Naive thymus-derived CD8-positive, alpha-beta T cell (primary cell): Measurements from ENCODE around the gene OGFOD2. TPM values are rescaled to one million over a fixed set of nuclear protein-coding genes. Genes with fewer than 3 reads are reported as not detected.
"Not testable (repeated sequence)": the region's sequence is repeated elsewhere in the genome, so short reads cannot be mapped to it uniquely, and the experiment has no call there.

Experiments used
- ATAC-seq, 2 donors: fragments of 150-1000 bp; cut with Tn5 transposase in 1 of 2; sonication (Bioruptor Pico), chemical (Tn5 transposase) in 1 of 2; 1 replicate in 1 of 2; 2 replicates in 1 of 2; pipeline ENCODE4 v1.10.0; 2021; ENCODE audit warnings: mild to moderate bottlenecking in 2 of 2, moderate library complexity in 2 of 2
- POLR2A ChIA-PET: fragments of 350-600 bp; sonication (Branson Sonifier 250); formaldehyde crosslinking; loops from one replicate; lab custom pipeline; 2021; ENCODE audit warnings: antibody characterized with exemption; lab: Charles Lee
- DNase-seq, 10 donors: peaks; one replicate each; pipeline versions ENCODE4 v3.0.0 to v3.0.0-alpha.2; 2020 to 2022
- H3K27ac Mint-ChIP-seq, 10 donors: one replicate each; pipeline ENCODE4 v1.8.0; 2020 to 2022; ENCODE audit warnings: mild to moderate bottlenecking in 10 of 10, mixed read lengths in 10 of 10, moderate library complexity in 4 of 10, inconsistent platforms in 1 of 10
- H3K27me3 Mint-ChIP-seq, 5 donors: one replicate each; pipeline ENCODE4 v1.8.0; 2021 to 2022; ENCODE audit warnings: mixed read lengths in 5 of 5
- H3K36me3 Mint-ChIP-seq, 3 donors: one replicate each; pipeline ENCODE4 v1.8.0; 2020 to 2022; ENCODE audit warnings: mixed read lengths in 3 of 3, mild to moderate bottlenecking in 2 of 3, inconsistent platforms in 1 of 3
- H3K4me1 Mint-ChIP-seq, 4 donors: one replicate each; pipeline ENCODE4 v1.8.0; 2021 to 2022; ENCODE audit warnings: mixed read lengths in 4 of 4
- H3K4me3 Mint-ChIP-seq, 10 donors: one replicate each; pipeline ENCODE4 v1.8.0; 2020 to 2022; ENCODE audit warnings: mild to moderate bottlenecking in 10 of 10, mixed read lengths in 10 of 10, moderate library complexity in 6 of 10, inconsistent platforms in 1 of 10
- H3K9me3 Mint-ChIP-seq, 9 donors: one replicate each; pipeline ENCODE4 v1.8.0; 2020 to 2022; ENCODE audit warnings: mixed read lengths in 9 of 9, mild to moderate bottlenecking in 3 of 9, inconsistent platforms in 1 of 9, moderate library complexity in 1 of 9
- polyA plus RNA-seq, 3 donors: library from polyadenylated mRNA; unstranded; fragments of 300-500 nt; fragmentation: Illumina TruSeq; gene quantifications; one replicate each; pipeline ENCODE4 v1.2.3, GENCODE V29; 2021
- total RNA-seq, 8 experiments: library from RNA in 2 of 8; stranded (reverse) in 2 of 8; gene quantifications; one replicate each; pipeline ENCODE4 v1.2.3 and lab custom pipeline; 2021 to 2026

OGFOD2 gene
- total RNA-seq (10 to 100 TPM; 35.1 TPM), polyA plus RNA-seq (10 to 100 TPM in 2 of 3 donors, 1 to 10 TPM in 1; 7.7 to 15.9 (median 15.4) TPM), total RNA-seq (lab: John Stamatoyannopoulos, UW) (2.5 to 5.0 (median 3.6) reads per million in 6 experiments)

DNA sequence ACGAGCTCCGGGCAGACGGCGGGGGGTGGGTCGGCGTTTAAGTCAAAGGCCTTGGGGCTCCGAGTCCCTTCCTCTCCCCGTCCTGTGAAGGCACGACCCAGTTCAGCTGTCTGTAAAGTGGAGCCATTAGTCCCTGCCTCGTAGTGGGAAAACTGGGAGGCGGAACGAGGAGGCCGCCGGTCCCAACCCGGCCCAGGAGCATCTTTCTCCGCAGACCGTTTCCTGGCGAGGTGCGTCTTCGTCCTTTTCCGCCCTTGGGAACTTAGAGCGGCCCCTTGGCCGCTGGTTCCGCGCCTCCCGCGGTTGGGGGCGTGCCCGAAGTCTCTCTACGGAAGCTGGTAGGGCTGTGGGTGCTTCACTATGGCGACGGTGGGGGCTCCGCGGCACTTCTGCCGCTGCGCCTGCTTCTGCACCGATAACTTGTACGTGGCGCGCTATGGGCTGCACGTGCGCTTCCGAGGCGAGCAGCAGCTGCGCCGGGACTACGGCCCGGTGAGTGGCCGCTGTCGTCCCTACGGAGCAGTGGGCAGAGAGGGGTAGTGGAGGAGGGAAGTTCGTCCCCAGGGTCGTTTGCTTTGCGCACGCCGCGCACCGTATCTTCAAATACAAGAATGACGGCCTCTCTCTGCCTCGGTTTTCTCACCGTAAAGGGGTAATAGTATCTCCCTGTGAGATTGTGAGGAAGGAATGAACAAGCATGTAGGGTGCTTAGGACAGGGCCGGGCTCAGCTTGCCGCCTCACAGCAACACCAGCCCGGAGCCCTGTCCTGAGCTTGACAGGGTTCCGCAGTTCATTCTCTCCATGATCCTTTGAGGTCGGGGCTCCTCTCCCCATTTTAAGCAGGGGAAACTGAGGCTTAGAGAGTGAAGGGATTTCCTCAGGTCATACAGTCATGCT lies at the start of gene OGFOD2:
Gene OGFOD2 (plus strand): TSS at position 353 of the 898 bp plus-strand sequence. CDS start 8 bp downstream, at position 361.
- Mint-ChIP-seq H3K27ac (peak within 1 kb of the TSS; percentile 97 to 100 (median 99)), H3K9me3 (no peaks in the 10 kb centered on the region), H3K27me3 (no peaks in the 10 kb centered on the region), H3K4me3 (peak within 1 kb of the TSS; percentile 92 to 99 (median 98)), H3K4me1 (peaks cover 6 to 47% (median 28%) of the 10 kb centered on the region in 4 donors), H3K36me3 (no peaks in the 10 kb centered on the region)
- DNase-seq (peak; percentile 86 to 96 (median 92)), ATAC-seq (peak; percentile 83 to 85)
- POLR2A ChIA-PET, result interaction anchor here (0.5 to 3.8 kb wide), 27 partner anchors 8 to 1179 kb away, joined by 3 to 36 read pairs (median 4); partner anchors contain the start of genes ABCB9, DDX55, HIP1R and MPHOSPH9

DNA sequence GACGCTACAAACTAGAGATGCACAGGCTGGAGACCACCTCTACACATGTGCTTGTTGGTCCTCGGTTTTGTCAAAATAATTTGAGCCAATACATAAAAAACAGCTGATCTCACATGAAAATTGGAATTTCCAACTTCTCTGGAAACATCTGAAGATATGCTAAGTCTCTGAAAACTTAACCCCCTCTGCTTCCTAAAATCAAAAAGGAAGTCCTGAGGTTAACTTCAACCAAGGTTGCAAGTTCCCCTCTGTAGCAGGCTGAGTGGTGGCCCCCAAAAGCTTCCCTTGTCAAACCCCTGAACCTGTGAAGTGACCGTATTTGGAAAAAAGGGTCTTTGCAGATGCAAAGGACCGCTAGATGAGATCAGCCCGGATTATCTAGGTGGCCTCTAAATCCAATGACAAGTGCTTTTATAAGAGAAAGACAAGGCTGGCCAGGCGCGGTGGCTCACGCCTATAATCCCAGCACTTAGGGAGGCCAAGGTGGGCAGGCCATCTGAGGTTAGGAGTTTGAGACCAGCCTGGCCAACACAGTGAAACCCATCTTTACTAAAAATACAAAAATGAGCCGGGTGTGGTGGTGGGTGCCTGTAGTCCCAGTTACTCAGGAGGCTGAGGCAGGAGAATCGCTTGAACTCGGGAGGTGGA lies 47.2 kb upstream of the OGFOD2 start:
- Mint-ChIP-seq H3K27me3 (no peaks in the 10 kb centered on the region), H3K4me1 (peaks cover 0 to 19% (median 2%) of the 10 kb centered on the region in 4 donors), H3K4me3 (no peak overlapping the region), H3K9me3 (no peaks in the 10 kb centered on the region), H3K36me3 (no peaks in the 10 kb centered on the region), H3K27ac (peak overlapping the region in 3 of 10 donors; percentile 22 to 79 (median 29))
- DNase-seq (no peak), ATAC-seq (no peak)
- POLR2A ChIA-PET, result interaction anchor here (0.6 to 0.7 kb wide), 2 partner anchors 35 to 39 kb away, joined by 3 to 4 read pairs; no protein-coding TSS in a partner anchor

DNA sequence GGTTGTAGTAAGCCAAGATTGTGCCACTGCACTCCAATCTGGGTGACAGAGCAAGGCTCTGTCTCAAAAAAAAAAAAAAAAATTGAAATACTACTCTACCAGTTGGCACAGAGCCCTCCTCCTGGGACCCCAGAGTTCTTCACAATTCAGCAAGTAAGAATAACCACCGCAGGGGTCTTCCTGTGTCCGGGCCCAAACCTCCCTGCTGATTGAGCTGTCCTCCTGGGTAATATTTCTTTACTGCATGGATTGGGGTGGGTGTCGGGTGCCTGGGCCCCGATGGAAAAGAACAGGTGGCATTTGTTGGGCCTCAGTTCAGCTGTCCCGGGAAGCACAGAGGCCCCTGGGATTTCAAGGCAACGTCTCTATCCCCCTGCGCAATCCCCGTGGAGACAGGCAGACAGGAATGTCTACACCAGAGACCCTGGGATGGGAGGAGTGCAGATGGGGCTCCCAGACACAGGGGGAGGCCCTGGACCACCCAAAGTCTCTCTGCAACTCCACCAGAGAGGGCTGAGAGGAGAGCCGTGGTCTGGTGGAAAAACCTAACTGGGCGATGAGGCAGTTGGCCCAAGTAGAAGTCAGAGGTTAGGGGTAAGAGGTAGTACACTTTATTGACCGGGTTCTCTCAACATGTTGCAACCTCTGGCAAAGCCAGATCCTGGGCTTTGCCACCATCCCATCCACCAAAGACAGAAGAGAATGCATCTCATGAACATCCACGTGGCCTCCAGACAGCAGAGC lies 46.5 kb upstream of the OGFOD2 start:
- ATAC-seq, result no peak
- POLR2A ChIA-PET, result no interaction called here
- H3K9me3 Mint-ChIP-seq, result no peaks in the 10 kb centered on the region
- no peaks in the 10 kb centered on the region for H3K36me3 Mint-ChIP-seq
- peak overlapping the region in 1 of 10 donors; percentile 22 for H3K27ac Mint-ChIP-seq
- H3K4me3 Mint-ChIP-seq, result no peak overlapping the region
- no peaks in the 10 kb centered on the region for H3K27me3 Mint-ChIP-seq
- H3K4me1 Mint-ChIP-seq, result peaks cover 0 to 19% (median 2%) of the 10 kb centered on the region in 4 donors
- no peak for DNase-seq

DNA sequence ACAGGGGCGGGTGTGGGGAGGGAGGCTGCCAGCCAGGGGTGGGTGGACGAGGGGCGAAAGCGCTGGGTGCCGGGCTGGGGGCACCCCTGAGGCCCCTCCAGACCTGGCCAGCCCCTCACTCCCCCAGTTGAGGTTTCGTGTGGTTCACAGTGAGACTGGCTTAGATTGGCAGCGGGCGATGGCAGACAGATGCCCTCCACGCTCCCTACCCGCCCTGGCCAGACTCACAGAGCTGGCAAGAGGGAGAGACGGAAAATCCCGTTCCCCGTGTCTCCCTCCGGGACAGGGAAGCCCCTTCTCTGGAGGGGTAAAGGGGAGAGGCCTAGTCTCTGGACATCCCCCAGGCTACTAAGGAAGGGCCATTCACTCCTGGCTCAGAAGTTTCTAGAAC lies 45.9 kb upstream of the OGFOD2 start:
- no peak overlapping the region for H3K4me3 Mint-ChIP-seq
- H3K4me1 Mint-ChIP-seq, result peaks cover 0 to 19% (median 2%) of the 10 kb centered on the region in 4 donors
- POLR2A ChIA-PET, result no interaction called here
- no peaks in the 10 kb centered on the region for H3K9me3 Mint-ChIP-seq
- no peak for DNase-seq
- no peak overlapping the region for H3K27ac Mint-ChIP-seq
- no peaks in the 10 kb centered on the region for H3K36me3 Mint-ChIP-seq
- no peaks in the 10 kb centered on the region for H3K27me3 Mint-ChIP-seq
- ATAC-seq, result no peak

DNA sequence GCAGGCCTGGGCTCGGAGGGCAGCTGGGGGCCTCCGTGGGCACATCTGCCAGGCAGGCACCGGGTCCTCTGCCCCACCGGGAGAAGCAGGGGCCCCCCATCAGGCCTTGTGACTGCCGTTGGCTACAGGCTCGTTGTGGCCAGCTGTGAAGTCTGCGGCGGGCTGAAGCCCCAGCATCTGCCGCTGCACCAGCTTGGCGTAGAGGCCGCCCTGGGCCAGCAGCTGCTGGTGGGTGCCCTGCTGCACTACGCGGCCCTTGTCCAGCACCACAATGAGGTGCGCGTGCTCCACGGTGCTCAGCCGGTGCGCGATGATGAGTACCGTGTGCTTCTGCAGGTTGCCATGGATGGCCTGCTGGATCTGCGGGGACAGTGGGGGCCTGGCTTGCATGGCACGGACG lies 45.2 kb upstream of the OGFOD2 start:
- POLR2A ChIA-PET, result interaction anchor here (0.6 kb wide), 2 partner anchors 121 to 250 kb away, joined by 3 read pairs; no protein-coding TSS in a partner anchor
- no peak for DNase-seq

DNA sequence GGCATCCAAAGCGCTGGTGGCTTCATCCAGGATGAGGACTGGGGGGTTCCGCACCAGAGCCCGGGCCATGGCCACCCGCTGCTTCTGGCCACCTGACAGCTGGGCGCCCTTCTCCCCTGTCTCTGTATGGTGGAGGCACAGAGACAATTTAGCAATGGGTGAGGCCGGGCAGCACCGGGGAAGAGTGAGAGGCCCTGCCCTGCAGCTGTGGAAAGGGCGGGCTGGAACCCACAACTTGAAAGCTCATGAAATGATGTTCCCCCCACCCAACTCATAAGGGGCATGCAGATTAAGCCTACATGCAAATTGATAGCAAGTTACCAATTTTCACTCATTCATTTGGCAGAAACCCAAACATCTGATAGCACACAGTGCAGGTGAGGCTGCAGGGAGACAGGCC lies 42.8 kb upstream of the OGFOD2 start:
- peaks cover 0 to 3% (median 0%) of the 10 kb centered on the region in 3 donors for H3K36me3 Mint-ChIP-seq

More for the DNA sequence above, 45.2 kb upstream of the OGFOD2 start:
- H3K27me3 Mint-ChIP-seq, result no peaks in the 10 kb centered on the region
- peaks cover 0 to 19% (median 2%) of the 10 kb centered on the region in 4 donors for H3K4me1 Mint-ChIP-seq
- H3K4me3 Mint-ChIP-seq, result no peak overlapping the region
- H3K27ac Mint-ChIP-seq, result no peak overlapping the region
- no peaks in the 10 kb centered on the region for H3K36me3 Mint-ChIP-seq
- no peaks in the 10 kb centered on the region for H3K9me3 Mint-ChIP-seq
- ATAC-seq, result no peak

DNA sequence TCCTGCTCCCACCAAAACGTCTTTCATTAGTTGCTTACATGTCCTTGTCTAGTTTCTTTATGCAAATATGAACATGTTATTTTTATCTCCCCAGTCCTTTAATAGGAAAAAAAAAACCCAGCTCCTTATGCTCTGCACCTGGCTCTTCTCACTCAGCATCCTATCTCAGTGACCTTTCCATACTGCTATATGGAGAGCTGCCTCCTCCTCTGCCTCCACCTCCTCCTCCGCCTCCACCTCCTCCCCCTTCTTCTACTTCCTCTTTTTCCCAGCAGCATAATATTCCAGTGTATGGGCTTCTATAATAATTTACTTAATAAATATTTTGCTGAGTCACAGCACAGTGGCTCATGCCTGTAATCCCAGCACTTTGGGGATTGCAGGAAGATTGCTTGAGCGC lies 40.3 kb upstream of the OGFOD2 start:
- Mint-ChIP-seq H3K4me1 (peaks cover 0 to 2% (median 0%) of the 10 kb centered on the region in 4 donors), H3K36me3 (peaks cover 0 to 5% (median 4%) of the 10 kb centered on the region in 3 donors), H3K27ac (no peak overlapping the region), H3K9me3 (no peaks in the 10 kb centered on the region), H3K4me3 (no peak overlapping the region), H3K27me3 (no peaks in the 10 kb centered on the region)
- POLR2A ChIA-PET, result no interaction called here
- DNase-seq, result no peak
- no peak for ATAC-seq

More for the DNA sequence above, 42.8 kb upstream of the OGFOD2 start:
- ATAC-seq, result no peak
- H3K4me1 Mint-ChIP-seq, result peaks cover 0 to 9% (median 2%) of the 10 kb centered on the region in 4 donors
- no peaks in the 10 kb centered on the region for H3K27me3 Mint-ChIP-seq
- POLR2A ChIA-PET, result no interaction called here
- H3K27ac Mint-ChIP-seq, result no peak overlapping the region
- no peaks in the 10 kb centered on the region for H3K9me3 Mint-ChIP-seq
- no peak for DNase-seq
- H3K4me3 Mint-ChIP-seq, result no peak overlapping the region

DNA sequence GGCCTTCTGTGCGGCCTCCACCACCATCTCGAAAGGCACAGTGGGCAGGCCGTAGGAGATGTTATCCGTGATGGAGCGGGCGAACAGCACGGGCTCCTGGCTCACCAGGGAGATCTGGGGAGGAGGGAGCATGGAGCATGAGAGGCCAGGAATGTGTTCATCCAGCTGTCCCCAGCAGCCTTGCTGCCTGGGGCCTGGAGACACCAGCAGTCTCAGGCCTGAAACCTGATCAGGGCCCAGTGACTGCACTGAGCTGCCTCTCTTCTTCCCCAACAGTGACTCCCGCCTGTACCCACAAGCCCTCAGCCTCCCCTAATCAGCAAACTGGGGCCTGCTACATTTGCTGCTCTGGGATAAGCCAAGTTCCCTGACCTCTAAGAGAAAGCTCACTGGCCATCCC lies 39.7 kb upstream of the OGFOD2 start:
- no peak for DNase-seq
- no peak for ATAC-seq
- no peaks in the 10 kb centered on the region for H3K27me3 Mint-ChIP-seq
- no peak overlapping the region for H3K4me3 Mint-ChIP-seq
- POLR2A ChIA-PET, result no interaction called here
- peaks cover 0 to 2% (median 0%) of the 10 kb centered on the region in 4 donors for H3K4me1 Mint-ChIP-seq
- peaks cover 0 to 6% (median 5%) of the 10 kb centered on the region in 3 donors for H3K36me3 Mint-ChIP-seq
- no peaks in the 10 kb centered on the region for H3K9me3 Mint-ChIP-seq
- H3K27ac Mint-ChIP-seq, result no peak overlapping the region

DNA sequence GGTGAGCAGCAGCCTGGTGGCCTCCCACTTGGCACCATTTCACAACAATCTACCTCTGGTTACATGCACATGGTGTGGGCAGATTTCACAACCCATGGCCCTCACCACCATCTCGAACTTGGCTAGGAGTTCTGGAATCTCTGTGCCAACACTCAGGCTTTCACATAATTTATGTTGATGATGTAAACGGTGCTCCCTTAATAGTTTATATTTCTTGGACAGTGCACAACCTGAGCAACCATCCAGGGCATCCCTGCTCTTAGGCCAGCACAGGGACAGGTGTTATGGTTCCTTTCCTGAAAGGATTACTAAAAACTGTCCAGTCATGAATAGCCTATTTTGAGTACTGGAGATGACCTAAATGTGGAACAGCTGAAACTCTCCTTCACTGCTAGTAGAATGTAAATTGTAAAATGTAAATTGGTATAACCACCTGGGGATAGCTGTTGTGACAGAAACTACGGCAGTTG lies 37.4 kb upstream of the OGFOD2 start:
- Mint-ChIP-seq H3K36me3 (peaks cover 0 to 8% (median 5%) of the 10 kb centered on the region in 3 donors), H3K9me3 (no peaks in the 10 kb centered on the region), H3K4me3 (no peak overlapping the region), H3K27ac (no peak overlapping the region), H3K4me1 (peaks cover 0 to 4% (median under 1%) of the 10 kb centered on the region in 4 donors), H3K27me3 (no peaks in the 10 kb centered on the region)
- DNase-seq (no peak), ATAC-seq (no peak)
- POLR2A ChIA-PET, result no interaction called here

DNA sequence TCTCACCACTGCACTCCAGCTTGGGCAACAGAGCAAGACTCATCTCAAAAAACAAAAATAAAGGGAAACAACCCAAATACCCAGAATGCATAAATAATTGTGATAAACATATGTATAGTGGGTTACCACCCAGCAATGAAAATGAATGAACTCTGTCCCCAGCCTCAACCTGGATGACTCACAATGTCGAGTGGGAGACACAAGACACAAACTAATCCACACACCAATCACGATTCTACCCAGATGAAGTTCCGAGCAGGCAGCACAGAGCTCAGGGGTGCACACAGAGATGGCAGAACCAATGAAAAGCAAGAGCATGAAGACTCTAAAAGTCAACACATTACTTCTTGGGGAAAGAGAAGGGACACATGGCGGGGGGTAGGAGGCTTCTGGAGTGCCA lies 35.9 kb upstream of the OGFOD2 start:
- Mint-ChIP-seq H3K9me3 (peaks cover 0 to 2% (median 0%) of the 10 kb centered on the region in 9 donors), H3K27ac (no peak overlapping the region)

DNA sequence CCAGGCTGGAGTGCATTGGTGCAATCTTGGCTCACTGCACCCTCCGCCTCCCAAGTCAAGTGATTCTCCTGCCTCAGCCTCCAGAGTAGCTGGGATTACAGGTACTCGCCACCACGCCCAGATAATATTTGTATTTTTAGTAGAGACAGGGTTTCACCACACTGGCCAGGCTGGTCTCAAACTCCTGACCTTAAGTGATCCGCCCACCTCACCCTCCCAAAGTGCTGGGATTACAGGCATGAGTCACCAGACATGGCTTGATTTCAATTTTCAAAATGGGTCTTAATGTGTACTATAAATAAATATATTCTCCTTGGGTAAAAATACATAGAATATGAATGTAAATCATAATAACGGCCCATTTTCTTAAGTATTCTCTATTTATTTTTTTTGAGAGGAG lies 33.7 kb upstream of the OGFOD2 start:
- POLR2A ChIA-PET, H3K27me3 Mint-ChIP-seq, DNase-seq, H3K9me3 Mint-ChIP-seq, ATAC-seq, H3K27ac Mint-ChIP-seq, H3K4me3 Mint-ChIP-seq: not testable (repeated sequence)
- Mint-ChIP-seq H3K36me3 (peaks cover 0 to 11% (median 5%) of the 10 kb centered on the region in 3 donors), H3K4me1 (peaks cover 1 to 22% (median 10%) of the 10 kb centered on the region in 4 donors)

More for the DNA sequence above, 35.9 kb upstream of the OGFOD2 start:
- peaks cover 1 to 16% (median 10%) of the 10 kb centered on the region in 4 donors for H3K4me1 Mint-ChIP-seq
- no peak for DNase-seq
- no peaks in the 10 kb centered on the region for H3K27me3 Mint-ChIP-seq
- no peak for ATAC-seq
- POLR2A ChIA-PET, result no interaction called here
- no peak overlapping the region for H3K4me3 Mint-ChIP-seq
- H3K36me3 Mint-ChIP-seq, result peaks cover 0 to 8% (median 5%) of the 10 kb centered on the region in 3 donors

DNA sequence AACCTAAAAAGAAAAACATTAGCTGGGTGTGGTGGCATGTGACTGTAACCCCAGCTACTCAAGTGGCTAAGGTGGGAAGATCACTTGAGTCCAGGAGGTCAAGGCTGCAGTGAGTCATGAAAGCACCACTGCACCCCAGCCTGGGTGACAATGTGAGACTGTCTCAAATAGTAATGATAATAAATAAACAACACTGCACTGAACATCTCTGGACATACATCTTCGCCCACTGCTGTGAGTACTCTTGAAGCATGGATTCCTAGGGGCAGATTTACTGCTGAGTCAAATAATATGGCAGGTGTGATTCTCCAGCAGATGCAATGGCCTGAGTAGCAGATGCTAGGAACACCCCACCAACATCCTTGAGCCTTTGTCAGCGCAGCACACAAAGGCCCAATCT lies 32.4 kb upstream of the OGFOD2 start:
- H3K4me3 Mint-ChIP-seq, result no peak overlapping the region
- POLR2A ChIA-PET, result interaction anchor here (1.4 kb wide), 1 partner anchor 45 kb away, joined by 3 read pairs; no protein-coding TSS in a partner anchor
- DNase-seq, result no peak
- H3K9me3 Mint-ChIP-seq, result peaks cover 0 to 2% (median 0%) of the 10 kb centered on the region in 9 donors
- peak overlapping the region in 5 of 10 donors; percentile 41 to 59 (median 48) for H3K27ac Mint-ChIP-seq
- no peak for ATAC-seq
- peaks cover 0 to 8% (median 3%) of the 10 kb centered on the region in 3 donors for H3K36me3 Mint-ChIP-seq
- peaks cover 1 to 35% (median 13%) of the 10 kb centered on the region in 4 donors for H3K4me1 Mint-ChIP-seq
- no peaks in the 10 kb centered on the region for H3K27me3 Mint-ChIP-seq
